Smooth muscle cell (in vitro differentiated cells): Measurements from ENCODE around the gene FAH. TPM values are rescaled to one million over a fixed set of nuclear protein-coding genes. Genes with fewer than 3 reads are reported as not detected.
"Not testable (repeated sequence)": the region's sequence is repeated elsewhere in the genome, so short reads cannot be mapped to it uniquely, and the experiment has no call there.

Experiments used
- DNase-seq: peaks from one replicate; lab custom pipeline; 2025; ENCODE audit not compliant: unreplicated experiment; lab: John Stamatoyannopoulos, UW
- H2AFZ ChIP-seq: fragments of 200-600 bp; sonication (generic); 2 replicates; pipeline ENCODE4 v1.6.0; 2016; ENCODE audit warnings: antibody characterized with exemption, low read depth, mild to moderate bottlenecking
- H3F3A ChIP-seq: fragments of 200-600 bp; sonication (generic); 2 replicates; pipeline ENCODE4 v1.6.0; 2017; ENCODE audit warnings: antibody characterized with exemption, low read depth
- H3K27ac ChIP-seq: fragments of 200-600 bp; sonication (generic); 2 replicates; pipeline ENCODE4 v1.5.1; 2016; ENCODE audit warnings: low read depth, mild to moderate bottlenecking
- H3K27me3 ChIP-seq: fragments of 200-600 bp; sonication (generic); 2 replicates; pipeline ENCODE4 v1.6.1; 2016; ENCODE audit warnings: low read depth, mild to moderate bottlenecking
- H3K36me3 ChIP-seq: fragments of 200-600 bp; sonication (generic); 2 replicates; pipeline ENCODE4 v1.5.1; 2016; ENCODE audit warnings: low read depth
- H3K4me1 ChIP-seq: fragments of 200-600 bp; sonication (generic); 2 replicates; pipeline ENCODE4 v1.5.1; 2016; ENCODE audit warnings: low read depth
- H3K4me2 ChIP-seq: fragments of 200-600 bp; sonication (generic); 2 replicates; pipeline ENCODE4 v1.6.0; 2016; ENCODE audit warnings: mild to moderate bottlenecking
- H3K4me3 ChIP-seq: fragments of 200-600 bp; sonication (generic); 2 replicates; pipeline ENCODE4 v1.5.1; 2016; ENCODE audit warnings: mild to moderate bottlenecking
- H3K79me2 ChIP-seq: fragments of 200-600 bp; sonication (generic); 2 replicates; pipeline ENCODE4 v1.6.0; 2016; ENCODE audit warnings: low read depth, mild to moderate bottlenecking
- H3K9ac ChIP-seq: fragments of 200-600 bp; sonication (generic); 2 replicates; pipeline ENCODE4 v1.6.0; 2016; ENCODE audit warnings: low read depth
- H3K9me3 ChIP-seq: fragments of 200-600 bp; sonication (generic); replicated peaks from 2 replicates; pipeline ENCODE4 v1.5.1; 2016; ENCODE audit warnings: low read depth
- H4K20me1 ChIP-seq: fragments of 200-600 bp; sonication (generic); 2 replicates; pipeline ENCODE4 v1.6.0; 2016; ENCODE audit warnings: low read depth
- CTCF ChIP-seq: fragments of 200-600 bp; sonication (generic); IDR thresholded peaks from 2 replicates; pipeline ENCODE4 v1.5.1; 2017; ENCODE audit warnings: borderline replicate concordance, mild to moderate bottlenecking, antibody characterized with exemption; ENCODE audit not compliant: insufficient read depth, poor library complexity, severe bottlenecking
- WGBS: methylation state at CpG from one replicate; pipeline ENCODE4 v1.1.7; 2016; ENCODE audit warnings: low lambda C conversion rate; 5-methylcytosine and 5-hydroxymethylcytosine counted together
- polyA plus RNA-seq: library from polyadenylated mRNA; unstranded; fragments of >200 nt; fragmentation: Nextera tagmentation; extraction: Ambion mirVana; gene quantifications from 2 replicates; pipeline ENCODE4 v1.2.1, GENCODE V29; 2016
- total RNA-seq: library from RNA; depleted of rRNA; stranded (reverse); fragments of >200 nt; gene quantifications from 2 replicates; pipeline ENCODE4 v1.2.3, GENCODE V29; 2014

The FAH gene
- total and polyA plus RNA-seq, 2 experiments from 2014 or later: 18.3 to 36.7 TPM

DNA sequence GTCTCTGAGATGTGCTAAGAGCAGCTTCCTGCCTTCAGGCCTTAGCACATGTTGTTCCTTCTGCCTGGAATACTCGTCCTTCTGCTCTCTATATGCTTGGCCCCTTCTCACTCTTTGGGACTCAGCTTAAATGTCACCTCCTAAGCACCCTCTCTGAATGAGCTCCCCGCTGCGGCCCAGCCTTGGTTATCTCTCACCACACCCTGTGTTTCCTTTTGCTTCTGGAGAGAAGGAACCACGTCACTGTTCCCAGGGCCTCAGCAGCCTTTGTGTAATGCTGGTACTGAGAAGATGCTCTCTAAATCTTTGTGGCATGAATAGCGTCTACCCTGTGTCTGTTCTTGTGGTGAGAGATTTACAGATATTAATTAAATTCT, 2.2 kb downstream of the FAH start:
- no peaks in the 10 kb centered on the region for H3K79me2 ChIP-seq
- DNase-seq: no peak
- TF ChIP-seq CTCF: no peak
- peaks cover 16% of the 10 kb centered on the region for H3K4me1 ChIP-seq
- H3K36me3 ChIP-seq: no peaks in the 10 kb centered on the region
- H3K9ac ChIP-seq: no peak overlapping the region
- H3K4me3 ChIP-seq: no peak overlapping the region
- no peaks in the 10 kb centered on the region for H3K27me3 ChIP-seq
- H4K20me1 ChIP-seq: no peaks in the 10 kb centered on the region
- peak overlapping the region; percentile 77 for H3K27ac ChIP-seq
- WGBS: 78% methylated on average over 5 of the region's 5 CpGs
- peaks cover 14% of the 10 kb centered on the region for H3F3A ChIP-seq
- H3K4me2 ChIP-seq: peak overlapping the region; percentile 60
- H2AFZ ChIP-seq: no peak overlapping the region
- H3K9me3 ChIP-seq: no peaks in the 10 kb centered on the region

GRCh38 chr15:80155378-80156175, 2.8 kb downstream of the FAH start:
- H2AFZ ChIP-seq, H3K9ac ChIP-seq, H3K36me3 ChIP-seq, H3K9me3 ChIP-seq, H3K27me3 ChIP-seq, DNase-seq, H3K4me3 ChIP-seq, H4K20me1 ChIP-seq, H3K79me2 ChIP-seq: not testable (repeated sequence)
- Histone ChIP-seq H3K27ac (peak overlapping the region; percentile 77), H3K4me2 (peak overlapping the region; percentile 60), H3K4me1 (peaks cover 20% of the 10 kb centered on the region), H3F3A (peaks cover 19% of the 10 kb centered on the region)
- 20% methylated on average over 16 of the region's 16 CpGs for WGBS

GRCh38 chr15:80156176-80156720, 3.4 kb downstream of the FAH start:
- Histone ChIP-seq H3K27me3 (no peaks in the 10 kb centered on the region), H3K36me3 (no peaks in the 10 kb centered on the region), H2AFZ (no peak overlapping the region), H3K79me2 (no peaks in the 10 kb centered on the region), H3K4me3 (no peak overlapping the region), H4K20me1 (no peaks in the 10 kb centered on the region), H3K9me3 (no peaks in the 10 kb centered on the region), H3K9ac (no peak overlapping the region), H3K27ac (peak overlapping the region; percentile 77), H3K4me2 (peak overlapping the region; percentile 60), H3F3A (peaks cover 24% of the 10 kb centered on the region), H3K4me1 (peaks cover 23% of the 10 kb centered on the region)
- WGBS: 74% methylated on average over 8 of the region's 8 CpGs
- no peak for DNase-seq
- no peak for TF ChIP-seq CTCF

DNA sequence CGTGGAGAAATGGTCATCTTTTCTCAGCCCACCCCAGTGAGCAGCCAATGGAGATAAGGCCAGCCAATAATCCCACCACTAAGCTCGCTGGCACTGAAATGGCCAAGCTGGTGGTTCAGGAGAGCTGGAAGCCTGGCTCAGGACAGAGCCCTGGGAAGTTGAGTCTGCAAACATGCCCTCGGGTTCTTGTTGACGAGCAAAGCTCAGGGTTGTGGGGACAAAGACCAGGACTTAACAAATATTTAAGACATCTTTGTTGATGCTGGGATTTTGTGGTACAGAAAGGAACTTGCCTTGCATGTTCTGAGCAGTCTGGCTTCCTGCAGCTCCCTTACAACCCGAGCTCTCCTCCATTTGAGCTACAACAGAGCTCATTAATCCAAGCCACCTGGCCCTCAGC, 4.4 kb downstream of the FAH start:
- Histone ChIP-seq H3K4me2 (no peak overlapping the region), H3K27ac (no peak overlapping the region)

More for the DNA sequence above, 4.4 kb downstream of the FAH start:
- no peak overlapping the region for H2AFZ ChIP-seq
- H3K27me3 ChIP-seq: no peaks in the 10 kb centered on the region
- no peaks in the 10 kb centered on the region for H3K36me3 ChIP-seq
- H3K4me1 ChIP-seq: peaks cover 23% of the 10 kb centered on the region
- no peaks in the 10 kb centered on the region for H4K20me1 ChIP-seq
- H3K79me2 ChIP-seq: no peaks in the 10 kb centered on the region
- H3K4me3 ChIP-seq: no peak overlapping the region
- TF ChIP-seq CTCF: no peak
- 39% methylated on average over 5 of the region's 5 CpGs for WGBS
- no peak overlapping the region for H3K9ac ChIP-seq
- H3K9me3 ChIP-seq: no peaks in the 10 kb centered on the region
- no peak for DNase-seq
- peaks cover 26% of the 10 kb centered on the region for H3F3A ChIP-seq
